ENCODE results near the gene COL5A1.

COL5A1 gene

GRCh38 chr9:134632329-134632728 is 9.3 kb upstream of the COL5A1 start:
- TF ChIP-seq, protein P1, sequence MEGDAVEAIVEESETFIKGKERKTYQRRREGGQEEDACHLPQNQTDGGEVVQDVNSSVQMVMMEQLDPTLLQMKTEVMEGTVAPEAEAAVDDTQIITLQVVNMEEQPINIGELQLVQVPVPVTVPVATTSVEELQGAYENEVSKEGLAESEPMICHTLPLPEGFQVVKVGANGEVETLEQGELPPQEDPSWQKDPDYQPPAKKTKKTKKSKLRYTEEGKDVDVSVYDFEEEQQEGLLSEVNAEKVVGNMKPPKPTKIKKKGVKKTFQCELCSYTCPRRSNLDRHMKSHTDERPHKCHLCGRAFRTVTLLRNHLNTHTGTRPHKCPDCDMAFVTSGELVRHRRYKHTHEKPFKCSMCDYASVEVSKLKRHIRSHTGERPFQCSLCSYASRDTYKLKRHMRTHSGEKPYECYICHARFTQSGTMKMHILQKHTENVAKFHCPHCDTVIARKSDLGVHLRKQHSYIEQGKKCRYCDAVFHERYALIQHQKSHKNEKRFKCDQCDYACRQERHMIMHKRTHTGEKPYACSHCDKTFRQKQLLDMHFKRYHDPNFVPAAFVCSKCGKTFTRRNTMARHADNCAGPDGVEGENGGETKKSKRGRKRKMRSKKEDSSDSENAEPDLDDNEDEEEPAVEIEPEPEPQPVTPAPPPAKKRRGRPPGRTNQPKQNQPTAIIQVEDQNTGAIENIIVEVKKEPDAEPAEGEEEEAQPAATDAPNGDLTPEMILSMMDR (IDR thresholded peaks at IDR 0.05; ENCODE audit: low read depth, low read length): no peak
- DNase-seq (ENCODE audit: extremely low read depth, low read depth): no peak

- TF ChIP-seq, protein P1 (IDR thresholded peaks at IDR 0.05; ENCODE audit: low read depth, low read length): no peak
- no peak for DNase-seq (ENCODE audit: extremely low read depth, low read depth)
These were observed 8.1 kb upstream of the COL5A1 start for GRCh38 chr9:134633362-134634142.

DNA sequence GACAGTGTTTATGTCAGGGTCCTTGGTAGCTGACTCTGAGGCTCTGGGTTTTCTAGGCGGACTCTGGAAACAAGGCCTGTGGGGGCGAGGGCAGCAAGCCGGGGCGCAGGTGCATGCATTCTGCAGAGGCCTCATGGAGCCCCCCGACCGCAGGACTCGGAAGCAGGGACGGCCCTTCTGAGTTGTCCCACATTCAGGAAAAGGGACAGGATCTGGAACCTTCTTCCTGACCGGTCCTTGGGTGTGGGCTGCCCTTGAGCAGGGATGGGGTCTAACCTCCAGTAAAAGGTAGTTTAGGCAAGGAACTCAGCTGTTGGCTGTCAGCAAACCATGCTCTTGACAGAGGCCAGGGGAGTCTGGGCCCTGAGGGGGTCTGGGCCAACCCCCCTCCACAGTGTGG is 7.4 kb upstream of the COL5A1 start:
- DNase-seq (ENCODE audit: extremely low read depth, low read depth): no peak
- TF ChIP-seq, protein P1 (IDR thresholded peaks at IDR 0.05; ENCODE audit: low read depth, low read length): no peak

GRCh38 chr9:134634667-134635230 is 6.9 kb upstream of the COL5A1 start:
- TF ChIP-seq, protein P1 (IDR thresholded peaks at IDR 0.05; ENCODE audit: low read depth, low read length): no peak
- no peak for DNase-seq (ENCODE audit: extremely low read depth, low read depth)

DNA sequence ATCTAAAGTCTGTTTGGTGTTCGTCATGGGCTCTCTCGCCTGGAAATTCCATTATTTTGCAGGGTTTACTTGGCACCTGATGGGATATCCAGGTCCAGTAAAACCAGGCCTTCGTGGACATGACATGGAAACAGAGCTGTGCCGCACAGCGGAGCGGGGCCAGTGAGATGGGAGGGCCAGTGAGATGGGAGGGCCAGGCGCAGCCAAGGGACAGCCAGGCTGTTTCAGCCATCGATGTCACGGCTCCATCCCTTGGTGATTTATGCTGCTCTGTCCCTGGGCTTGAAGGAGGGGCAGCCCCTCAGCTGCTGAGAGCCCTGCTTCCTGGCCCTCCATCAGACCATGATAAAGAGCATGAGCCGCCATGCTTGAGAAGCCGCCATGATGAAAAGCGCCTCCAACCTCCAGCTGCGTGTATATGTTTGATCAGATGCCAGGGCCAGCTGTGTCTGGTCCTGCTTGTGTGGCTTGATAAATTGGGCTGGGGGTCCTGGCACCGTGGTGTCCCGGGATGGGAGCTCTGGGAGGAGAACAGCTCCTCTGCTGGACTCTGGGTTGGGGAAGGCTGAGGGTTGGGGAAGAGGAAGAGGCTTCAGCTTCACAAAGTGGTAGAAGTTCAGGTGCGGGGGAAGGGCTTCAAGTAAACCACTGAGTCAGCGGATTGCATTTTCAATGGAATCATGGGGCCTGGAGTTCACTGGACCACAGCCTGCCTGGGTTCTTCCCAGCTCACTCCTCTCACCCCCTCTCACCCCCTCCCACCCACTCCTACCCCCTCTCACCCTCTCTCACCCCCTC is 6.1 kb upstream of the COL5A1 start:
- DNase-seq (ENCODE audit: extremely low read depth, low read depth): no peak
- TF ChIP-seq, protein P1 (IDR thresholded peaks at IDR 0.05; ENCODE audit: low read depth, low read length): no peak

- TF ChIP-seq, protein P1 (IDR thresholded peaks at IDR 0.05; ENCODE audit: low read depth, low read length): no peak
- no peak for DNase-seq (ENCODE audit: extremely low read depth, low read depth)
These were observed 5.5 kb upstream of the COL5A1 start for GRCh38 chr9:134636149-134636507.

DNA sequence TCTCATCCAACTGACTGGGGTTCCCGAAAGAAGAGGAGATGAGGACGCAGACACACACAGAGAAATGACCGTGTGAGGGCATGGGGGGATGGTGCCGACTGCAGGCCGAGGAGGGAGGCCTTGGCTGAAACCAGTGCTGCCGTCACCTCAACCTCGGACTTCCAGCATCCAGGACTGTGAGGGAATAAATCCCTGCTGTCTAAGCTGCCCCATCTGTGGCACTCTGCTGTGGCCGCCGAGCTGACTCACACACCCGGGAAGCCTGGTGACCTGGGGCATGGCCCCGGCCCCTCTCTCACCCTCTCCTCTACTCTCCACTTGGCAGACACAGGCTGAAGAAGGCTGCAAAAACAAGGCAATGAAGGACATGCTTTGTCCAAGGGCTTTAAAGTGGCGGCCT is 4.4 kb upstream of the COL5A1 start:
- DNase-seq (ENCODE audit: extremely low read depth, low read depth): no peak
- TF ChIP-seq, protein P1 (IDR thresholded peaks at IDR 0.05; ENCODE audit: low read depth, low read length): no peak

All from AG09319 (cell line).